Activated naive CD4-positive, alpha-beta T cell (primary cell): ENCODE results near the gene TTC21A.
"Not testable (repeated sequence)": the region's sequence is repeated elsewhere in the genome, so short reads cannot be mapped to it uniquely, and the experiment has no call there.

Source experiments
- DNase-seq, 4 experiments: peaks; one replicate each; lab custom pipeline; 2025; lab: John Stamatoyannopoulos, UW

The TTC21A gene

DNA sequence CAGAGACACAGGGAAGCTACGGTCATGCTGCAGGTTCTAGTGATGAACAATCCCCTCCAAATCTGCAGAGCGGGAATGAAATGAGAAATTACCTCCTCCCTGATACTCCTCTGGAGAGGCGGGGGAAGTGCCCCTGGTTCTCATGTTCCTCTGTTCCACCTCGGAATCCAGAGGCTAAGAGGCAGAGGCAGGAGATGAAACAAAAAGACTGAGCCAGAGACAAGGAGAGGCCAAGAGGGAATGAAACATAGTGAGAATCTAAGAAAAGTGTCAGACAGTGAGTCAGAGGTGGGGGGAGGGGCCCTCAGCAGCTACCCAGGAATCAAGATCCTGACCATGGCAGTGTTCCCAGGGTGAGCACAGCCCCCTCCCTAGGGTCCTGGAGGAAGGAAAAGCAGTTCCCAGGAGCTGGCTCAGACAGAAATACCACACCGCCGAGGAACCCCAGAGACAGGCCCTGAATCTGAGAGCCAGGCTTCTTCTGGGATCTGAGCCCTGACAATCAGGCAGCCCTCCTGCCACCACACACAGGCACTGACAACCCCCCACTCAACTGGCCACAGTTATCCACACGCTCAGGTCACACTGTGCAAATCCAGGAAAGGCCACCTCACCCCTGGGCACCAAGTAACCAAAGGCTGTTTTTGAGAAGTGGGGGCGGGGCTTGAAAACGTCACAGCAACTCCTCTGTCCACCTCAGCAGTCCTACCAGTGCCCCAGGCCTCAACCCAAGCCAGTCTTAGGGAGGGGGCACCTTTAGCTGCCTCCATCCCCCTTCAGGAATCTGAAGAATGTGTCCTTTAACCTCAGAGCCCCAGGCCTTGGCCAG lies 43.5 kb downstream of the TTC21A start:
- DNase-seq, result peak in 1 of 4 experiments; percentile 24

- no peak for DNase-seq
Measured at GRCh38 chr3:39153977-39154279, 46.4 kb downstream of the TTC21A start.

- DNase-seq, result no peak
Measured at GRCh38 chr3:39154280-39155021, 47.0 kb downstream of the TTC21A start.

DNA sequence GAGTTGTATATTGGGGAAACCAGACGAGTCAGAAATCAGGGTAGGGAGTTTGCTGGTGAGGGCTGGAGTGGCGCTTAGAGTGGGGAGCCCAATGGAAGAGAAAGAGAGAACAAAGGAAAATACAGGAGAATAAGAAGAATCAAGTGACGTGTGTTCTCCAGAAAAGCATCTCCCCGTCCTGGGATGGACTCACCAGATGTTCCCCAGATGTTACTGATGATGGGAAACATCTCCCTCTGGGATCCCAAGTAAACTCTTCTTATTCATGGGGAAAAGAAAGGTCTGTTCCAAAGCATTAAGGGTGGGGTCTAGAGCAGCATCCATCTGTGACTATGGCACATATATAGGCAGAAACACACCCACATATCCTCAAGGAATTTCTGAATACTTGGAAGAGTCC lies 48.9 kb downstream of the TTC21A start:
- DNase-seq, result no peak

DNA sequence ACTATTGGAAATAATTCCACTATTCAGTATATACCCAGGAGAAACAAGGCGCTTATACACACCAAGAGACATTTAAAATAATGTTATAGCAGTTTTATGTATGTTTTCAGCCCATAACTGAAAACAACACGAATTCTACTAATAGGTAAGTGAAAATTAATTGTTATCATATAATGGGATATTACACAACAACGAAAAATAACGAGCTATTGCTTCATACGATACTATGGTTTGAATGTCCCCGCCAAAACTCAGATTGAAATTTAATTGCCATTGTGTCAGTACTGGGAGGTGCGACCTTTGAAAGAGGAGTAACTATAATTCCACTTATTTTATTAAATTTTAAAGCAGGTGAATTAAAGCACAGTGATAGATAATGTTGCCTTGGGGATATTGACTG lies 49.9 kb downstream of the TTC21A start:
- no peak for DNase-seq

DNA sequence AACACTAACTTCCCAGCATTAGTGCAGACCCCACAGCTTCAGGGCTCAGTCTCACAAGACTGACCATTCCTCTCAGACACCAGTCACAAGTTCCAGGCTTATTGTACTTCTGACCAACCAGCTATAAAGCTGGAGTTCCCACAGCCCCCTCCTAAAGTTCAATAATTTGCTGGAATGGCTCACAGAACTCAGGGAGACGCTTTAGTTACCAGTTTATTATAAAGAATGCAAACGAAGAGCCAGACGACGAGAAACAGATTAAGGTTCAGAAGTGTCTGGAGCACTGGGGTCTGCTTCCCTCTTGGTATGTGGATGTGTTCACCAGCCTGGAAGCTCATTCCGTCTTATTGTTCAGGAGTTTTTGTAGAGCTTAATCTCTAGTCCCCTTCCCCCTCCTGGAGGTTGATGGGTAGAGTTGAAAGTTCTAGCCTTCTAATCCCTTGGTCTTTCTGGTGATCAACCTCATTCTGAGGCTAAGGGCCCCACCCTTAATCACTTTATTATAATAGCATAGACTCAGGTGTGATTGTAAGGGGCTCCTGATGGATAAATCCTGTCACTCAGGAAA lies 50.8 kb downstream of the TTC21A start:
- DNase-seq, result no peak

DNA sequence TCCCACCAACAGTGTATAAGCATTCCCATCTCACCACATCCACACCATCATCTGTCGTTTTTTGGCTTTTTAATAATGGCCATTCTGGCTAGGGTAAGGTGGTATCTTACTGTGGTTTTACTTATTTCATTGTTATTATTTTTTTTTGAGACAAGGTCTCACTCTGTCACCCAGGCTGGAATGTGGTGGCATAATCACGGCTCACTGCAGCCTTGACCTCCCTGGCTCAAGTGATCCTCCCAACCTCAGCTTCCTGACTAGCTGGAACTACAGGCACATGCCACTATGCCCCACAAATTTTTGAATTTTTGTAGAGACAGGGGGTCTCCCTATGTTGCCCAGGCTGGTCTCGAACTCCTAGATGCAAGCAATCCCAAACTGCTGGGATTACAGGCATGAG lies 56.9 kb downstream of the TTC21A start:
- no peak for DNase-seq

- DNase-seq, result no peak
Measured at GRCh38 chr3:39165518-39165917, 58.0 kb downstream of the TTC21A start.

- no peak for DNase-seq
Measured at GRCh38 chr3:39166134-39166710, 58.7 kb downstream of the TTC21A start.

- no peak for DNase-seq
Measured at GRCh38 chr3:39166932-39167532, 59.6 kb downstream of the TTC21A start.

DNA sequence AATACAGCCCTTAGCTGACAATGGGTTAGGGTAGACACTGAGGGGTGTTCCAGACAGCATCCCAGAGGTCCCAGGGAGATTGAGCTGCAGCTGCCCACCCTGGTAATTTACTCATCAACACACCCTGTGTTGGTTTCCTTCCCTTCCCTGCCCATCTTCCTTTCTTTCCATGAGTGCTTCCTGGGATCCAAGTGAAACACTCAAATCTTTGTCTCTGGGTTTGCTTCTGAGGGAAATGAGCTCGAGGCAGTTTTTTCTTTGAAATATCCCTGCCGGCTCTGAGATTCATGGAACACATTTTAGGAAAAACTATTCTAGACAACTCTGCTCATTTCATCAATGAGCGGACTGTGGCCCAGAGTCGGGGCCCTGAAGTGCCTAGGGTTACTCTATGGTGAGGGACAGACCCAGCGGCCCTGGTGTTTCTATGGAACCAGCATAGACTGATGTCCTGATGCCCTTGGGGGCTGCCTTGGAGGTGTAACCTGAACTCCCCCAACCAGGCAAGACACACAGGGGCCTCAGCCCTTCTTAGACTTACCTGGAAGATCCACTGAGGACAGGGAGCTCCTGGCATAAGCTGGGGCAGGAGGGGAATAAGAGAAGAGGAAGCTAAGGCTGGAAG lies 60.8 kb downstream of the TTC21A start:
- DNase-seq, result no peak

GRCh38 chr3:39169712-39170111 lies 62.2 kb downstream of the TTC21A start:
- DNase-seq, result no peak

DNA sequence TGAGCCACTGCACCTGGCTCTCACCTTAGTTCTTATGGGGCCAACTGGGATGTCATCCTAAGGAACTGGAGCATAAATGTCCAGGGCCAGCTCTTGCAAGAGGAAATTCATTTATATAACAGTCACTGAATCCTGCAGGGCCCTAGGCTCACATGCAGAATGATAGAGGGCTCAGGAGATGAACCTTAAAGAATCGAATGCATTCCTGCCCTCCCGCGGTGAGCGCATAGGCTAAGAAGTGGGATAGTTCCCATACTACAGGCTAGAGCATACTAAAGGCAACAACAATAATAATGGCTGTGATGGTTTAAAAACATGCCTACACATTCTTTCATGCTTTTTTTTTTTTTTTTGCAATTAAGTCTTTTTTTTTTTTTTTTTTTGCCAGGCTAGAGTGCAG lies 63.0 kb downstream of the TTC21A start:
- no peak for DNase-seq

GRCh38 chr3:39170877-39171276 lies 63.4 kb downstream of the TTC21A start:
- not testable (repeated sequence) for DNase-seq

GRCh38 chr3:39171860-39172259 lies 64.4 kb downstream of the TTC21A start:
- no peak for DNase-seq

DNA sequence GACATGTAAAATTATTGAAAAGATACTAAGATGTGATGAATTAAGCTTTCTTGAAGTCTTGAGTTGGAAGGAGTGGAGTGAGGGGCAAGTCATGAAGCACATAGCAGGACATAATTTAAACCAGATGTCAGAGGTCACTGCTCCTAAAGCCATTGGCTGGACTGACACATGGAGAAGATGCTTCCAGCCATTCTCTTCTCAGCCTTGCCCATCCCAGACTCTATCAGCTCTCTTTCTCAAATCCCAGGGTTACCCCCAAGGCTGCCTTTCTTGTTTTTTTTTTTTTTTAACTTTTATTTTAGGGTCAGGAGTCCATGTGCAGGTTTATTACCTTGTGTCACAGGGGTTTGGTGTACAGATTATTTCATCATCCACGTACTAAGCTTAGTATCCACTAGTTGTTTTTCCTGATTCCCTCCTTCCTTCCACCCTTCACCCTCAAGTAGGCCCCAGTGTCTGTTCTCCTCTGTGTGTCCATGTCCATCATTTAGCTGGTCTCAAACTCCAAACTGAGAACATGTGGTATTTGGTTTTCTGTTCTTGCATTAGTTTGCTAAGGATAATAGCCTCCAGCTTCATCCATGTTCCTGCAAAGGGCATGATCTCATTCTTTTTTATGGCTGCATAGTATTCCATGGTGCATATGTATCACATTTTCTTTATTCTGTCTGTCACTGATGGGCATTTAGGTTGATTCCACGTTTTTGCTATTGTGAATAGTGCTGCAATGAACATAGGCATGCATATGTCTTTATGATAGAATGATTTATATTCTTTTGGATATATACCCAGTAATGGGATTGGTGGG lies 66.0 kb downstream of the TTC21A start:
- no peak for DNase-seq

- DNase-seq, result no peak
Measured at GRCh38 chr3:39176025-39176714, 68.7 kb downstream of the TTC21A start.

DNA sequence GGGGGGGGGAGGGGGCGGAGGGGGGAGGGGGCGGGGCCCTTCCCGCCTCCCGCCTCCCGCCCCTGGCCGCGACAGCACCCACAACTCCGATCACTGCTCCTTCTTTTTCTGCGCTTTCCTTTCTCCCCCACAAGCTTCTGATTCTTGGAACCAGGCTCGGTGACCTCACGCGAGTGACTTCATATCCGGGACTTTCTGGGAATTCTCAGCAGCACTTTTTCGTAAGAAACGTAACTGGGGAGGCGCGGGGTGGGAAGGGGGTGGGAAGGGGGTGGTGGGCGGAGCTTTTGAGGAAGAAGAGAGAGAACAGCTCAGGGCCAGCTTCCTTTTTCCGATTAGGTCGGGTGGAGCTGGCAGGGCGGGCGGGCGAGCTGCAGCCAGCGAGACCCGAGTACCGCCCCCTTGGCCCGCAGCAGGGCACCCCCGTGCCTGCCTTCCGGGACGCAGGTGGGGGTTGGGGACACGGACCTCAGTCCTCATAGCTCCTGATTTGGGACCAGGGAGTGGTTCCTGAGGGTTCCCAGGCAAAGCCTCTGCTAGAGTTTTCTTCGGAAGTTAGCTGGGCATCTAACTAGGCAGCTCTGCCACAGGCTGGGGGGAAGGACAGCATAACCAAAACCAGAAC lies 70.3 kb downstream of the TTC21A start:
- peak in 2 of 4 experiments; percentile 28 to 31 for DNase-seq

GRCh38 chr3:39178553-39178952 lies 71.1 kb downstream of the TTC21A start:
- DNase-seq, result no peak

DNA sequence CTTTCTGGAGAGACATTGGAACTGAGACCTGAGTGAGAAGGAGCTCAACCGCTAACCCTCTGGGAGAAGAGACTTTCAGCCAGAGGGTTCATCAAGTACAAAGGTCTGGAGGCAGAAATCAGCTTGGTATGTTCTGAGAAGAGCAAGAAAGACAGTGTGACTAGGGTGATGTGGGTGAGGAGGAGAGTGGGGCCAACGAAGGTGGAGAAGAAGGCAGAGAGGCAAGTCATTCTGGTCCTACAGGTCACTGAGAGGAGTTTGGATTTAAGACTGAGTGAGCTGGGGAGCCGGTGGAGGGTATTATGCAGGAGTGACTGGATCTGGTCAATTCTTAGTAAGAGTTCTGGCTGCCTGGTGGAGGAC lies 72.7 kb downstream of the TTC21A start:
- DNase-seq, result no peak
